ENCODE data around the gene IL17F. TPM values are rescaled to one million over a fixed set of nuclear protein-coding genes. Genes with fewer than 3 reads are reported as not detected.
A peak's percentile ranks its signal among the peaks of the same experiment; 100 is the strongest.

Gene IL17F
- total RNA-seq, 1 donor from 2014 or later, result not detected

DNA sequence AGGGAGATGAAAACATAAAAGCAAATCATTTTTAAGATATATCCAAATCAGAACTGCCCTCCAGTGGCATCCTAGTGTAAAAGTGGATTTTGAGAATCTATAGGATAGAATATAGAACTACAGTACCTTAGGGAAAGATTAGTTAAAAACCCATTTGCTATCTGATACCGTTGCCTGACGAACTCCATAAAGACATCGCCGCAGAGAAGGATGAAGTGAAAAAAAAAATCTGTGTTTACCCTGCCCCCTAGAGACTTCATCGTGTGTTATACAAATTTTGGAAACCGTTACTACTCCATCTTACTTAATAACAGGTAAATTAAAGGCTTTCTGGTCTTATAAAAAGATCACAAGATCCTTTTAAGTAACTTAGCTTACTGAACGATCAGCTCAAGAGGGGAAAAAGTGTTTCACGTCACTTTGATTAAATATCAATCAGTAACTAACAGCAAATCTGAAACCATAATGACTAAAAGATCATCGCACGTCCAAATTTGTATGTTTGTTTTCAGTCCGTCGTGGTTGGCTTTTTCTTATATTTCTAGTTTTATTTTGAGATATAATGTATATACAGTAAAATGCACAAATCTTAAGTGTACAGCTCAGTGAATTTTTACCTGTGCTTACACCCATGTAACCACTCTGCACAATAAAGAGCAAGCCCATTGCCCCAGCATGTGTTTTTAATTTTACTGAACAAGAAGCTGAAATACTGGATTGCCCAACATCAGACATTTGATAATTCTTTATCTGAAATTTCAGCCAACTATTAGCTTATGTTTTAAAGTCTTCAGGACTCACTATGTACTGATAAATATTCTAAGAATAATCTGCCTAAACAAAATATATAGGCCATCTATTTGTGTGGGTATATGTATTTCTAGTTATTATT lies 41.1 kb upstream of the IL17F start:
- no peaks in the 10 kb centered on the region for H3K27me3 ChIP-seq (ENCODE audit: low read depth)
- peaks cover 22% of the 10 kb centered on the region for H3K4me1 ChIP-seq
- TF ChIP-seq, protein P1, sequence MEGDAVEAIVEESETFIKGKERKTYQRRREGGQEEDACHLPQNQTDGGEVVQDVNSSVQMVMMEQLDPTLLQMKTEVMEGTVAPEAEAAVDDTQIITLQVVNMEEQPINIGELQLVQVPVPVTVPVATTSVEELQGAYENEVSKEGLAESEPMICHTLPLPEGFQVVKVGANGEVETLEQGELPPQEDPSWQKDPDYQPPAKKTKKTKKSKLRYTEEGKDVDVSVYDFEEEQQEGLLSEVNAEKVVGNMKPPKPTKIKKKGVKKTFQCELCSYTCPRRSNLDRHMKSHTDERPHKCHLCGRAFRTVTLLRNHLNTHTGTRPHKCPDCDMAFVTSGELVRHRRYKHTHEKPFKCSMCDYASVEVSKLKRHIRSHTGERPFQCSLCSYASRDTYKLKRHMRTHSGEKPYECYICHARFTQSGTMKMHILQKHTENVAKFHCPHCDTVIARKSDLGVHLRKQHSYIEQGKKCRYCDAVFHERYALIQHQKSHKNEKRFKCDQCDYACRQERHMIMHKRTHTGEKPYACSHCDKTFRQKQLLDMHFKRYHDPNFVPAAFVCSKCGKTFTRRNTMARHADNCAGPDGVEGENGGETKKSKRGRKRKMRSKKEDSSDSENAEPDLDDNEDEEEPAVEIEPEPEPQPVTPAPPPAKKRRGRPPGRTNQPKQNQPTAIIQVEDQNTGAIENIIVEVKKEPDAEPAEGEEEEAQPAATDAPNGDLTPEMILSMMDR (IDR thresholded peaks at IDR 0.05; ENCODE audit: borderline replicate concordance), result peak; percentile 20
- H3K36me3 ChIP-seq, result peaks cover 25% of the 10 kb centered on the region
- intact Hi-C loops (cut with micrococcal nuclease), result loop anchor here (5.0 to 10.0 kb wide), 2 partner anchors 117 to 379 kb away; no protein-coding TSS in a partner anchor
- no peak for DNase-seq
- H3K4me3 ChIP-seq, result peak overlapping the region; percentile 92
- H3K27ac ChIP-seq (replicated peaks), result peak overlapping the region; percentile 66
- H3K9me3 ChIP-seq (replicated peaks), result no peaks in the 10 kb centered on the region

DNA sequence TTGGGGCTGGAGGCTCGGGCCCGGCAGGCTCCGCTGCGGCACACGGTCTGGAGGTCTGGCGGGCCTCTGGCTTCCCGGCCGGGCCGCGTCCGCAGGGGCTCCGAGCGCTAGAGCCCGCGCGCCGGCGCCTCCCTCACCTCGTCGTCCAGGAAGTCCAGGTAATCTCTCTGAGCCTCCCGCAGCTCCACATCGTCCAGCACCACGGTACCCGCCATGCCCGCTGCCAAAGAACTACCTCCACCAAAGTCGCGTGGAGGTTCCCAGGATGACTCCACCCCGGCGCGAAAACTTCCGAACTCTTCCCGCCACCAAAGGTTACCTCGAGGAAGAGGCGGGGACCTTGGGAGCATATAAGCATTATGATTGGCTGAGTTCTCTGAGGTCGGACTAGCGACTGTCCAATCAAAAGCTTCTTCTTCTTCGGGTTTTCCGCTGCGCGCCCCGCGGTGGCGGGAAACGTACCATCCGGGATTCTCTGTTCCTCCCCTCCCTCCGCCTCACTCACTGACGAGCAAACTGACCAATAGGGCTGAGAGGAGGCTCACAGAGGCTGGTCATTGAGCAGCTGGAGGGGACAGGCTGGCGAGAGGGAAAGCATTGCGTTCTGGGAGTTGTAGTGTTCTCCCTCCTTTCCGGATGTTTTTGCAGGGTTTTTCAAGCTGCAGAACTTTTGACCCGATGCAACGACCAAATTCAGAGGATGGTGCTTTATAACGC lies 40.3 kb upstream of the IL17F start, which contains the start of gene MCM3:
Gene MCM3, minus strand, starts transcription at position 283 of the 717 bp plus-strand sequence. Its CDS starts 68 bp downstream, at position 215.
- peaks cover 33% of the 10 kb centered on the region for H3K36me3 ChIP-seq
- intact Hi-C loops (cut with micrococcal nuclease), result loop anchor here (5.0 to 10.0 kb wide), 2 partner anchors 118 to 380 kb away; no protein-coding TSS in a partner anchor
- peaks cover 22% of the 10 kb centered on the region for H3K4me1 ChIP-seq

DNA sequence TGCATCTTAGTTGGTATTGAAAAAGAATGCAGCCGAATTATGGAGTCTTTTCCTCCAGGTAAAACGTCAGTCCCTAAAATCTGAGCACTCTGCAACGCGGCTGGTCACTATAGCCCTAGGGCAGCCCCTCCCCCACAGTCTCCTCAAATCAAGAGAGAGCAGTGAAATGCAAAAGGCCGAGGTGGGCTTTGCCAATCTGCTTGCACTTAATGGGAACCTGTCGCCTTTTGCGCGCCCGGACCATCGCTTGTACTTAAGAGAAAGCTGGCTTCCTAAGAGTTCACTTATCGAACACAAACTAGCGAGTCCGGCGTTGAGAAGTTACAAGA lies 39.8 kb upstream of the IL17F start:
- H3K27ac ChIP-seq (replicated peaks), result peak overlapping the region; percentile 77
- intact Hi-C loops (cut with micrococcal nuclease), result loop anchor here (10.0 kb wide), 1 partner anchor 381 kb away; no protein-coding TSS in a partner anchor
- no peaks in the 10 kb centered on the region for H3K9me3 ChIP-seq (replicated peaks)
- H3K4me1 ChIP-seq, result peaks cover 22% of the 10 kb centered on the region
- TF ChIP-seq, protein P1 (IDR thresholded peaks at IDR 0.05; ENCODE audit: borderline replicate concordance), result no peak
- peak overlapping the region; percentile 92 for H3K4me3 ChIP-seq
- H3K27me3 ChIP-seq (ENCODE audit: low read depth), result no peaks in the 10 kb centered on the region
- peak; percentile 29 for DNase-seq
- peaks cover 38% of the 10 kb centered on the region for H3K36me3 ChIP-seq

More for the DNA sequence above, 40.3 kb upstream of the IL17F start, which contains the start of gene MCM3:
- H3K27me3 ChIP-seq (ENCODE audit: low read depth), result no peaks in the 10 kb centered on the region
- H3K9me3 ChIP-seq (replicated peaks), result no peaks in the 10 kb centered on the region
- TF ChIP-seq, protein P1 (IDR thresholded peaks at IDR 0.05; ENCODE audit: borderline replicate concordance), result peak; percentile 17
- peak; percentile 96 for DNase-seq
- H3K4me3 ChIP-seq, result peak within 1 kb of the TSS; percentile 92
- H3K27ac ChIP-seq (replicated peaks), result peak within 1 kb of the TSS; percentile 77

DNA sequence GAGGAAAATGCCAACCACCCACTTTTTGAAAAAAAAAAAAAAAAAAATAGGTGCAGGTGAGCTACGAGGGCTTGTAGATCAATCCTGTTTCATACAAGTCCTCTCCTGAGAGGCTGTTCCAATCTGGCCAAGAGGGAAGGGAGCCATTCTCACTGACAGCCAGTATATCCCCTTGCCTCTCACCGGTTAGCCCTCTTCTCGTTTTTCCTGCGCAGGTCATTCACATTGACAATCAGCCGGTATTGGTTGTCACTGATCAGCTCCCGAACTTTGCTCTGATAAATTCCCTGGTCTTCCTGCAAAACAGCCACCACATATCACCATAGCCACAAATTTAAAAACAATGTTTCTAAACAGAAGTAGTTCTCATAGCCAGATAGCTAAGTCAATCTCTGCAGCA lies 38.8 kb upstream of the IL17F start:
- Histone ChIP-seq H3K27ac (replicated peaks) (no peak overlapping the region), H3K4me1 (peaks cover 22% of the 10 kb centered on the region), H3K9me3 (replicated peaks) (no peaks in the 10 kb centered on the region), H3K36me3 (peaks cover 48% of the 10 kb centered on the region), H3K27me3 (ENCODE audit: low read depth) (no peaks in the 10 kb centered on the region), H3K4me3 (no peak overlapping the region)
- no peak for DNase-seq
- TF ChIP-seq, protein P1 (IDR thresholded peaks at IDR 0.05; ENCODE audit: borderline replicate concordance), result no peak
- intact Hi-C loops (cut with micrococcal nuclease), result loop anchor here (10.0 kb wide), 1 partner anchor 382 kb away; no protein-coding TSS in a partner anchor

DNA sequence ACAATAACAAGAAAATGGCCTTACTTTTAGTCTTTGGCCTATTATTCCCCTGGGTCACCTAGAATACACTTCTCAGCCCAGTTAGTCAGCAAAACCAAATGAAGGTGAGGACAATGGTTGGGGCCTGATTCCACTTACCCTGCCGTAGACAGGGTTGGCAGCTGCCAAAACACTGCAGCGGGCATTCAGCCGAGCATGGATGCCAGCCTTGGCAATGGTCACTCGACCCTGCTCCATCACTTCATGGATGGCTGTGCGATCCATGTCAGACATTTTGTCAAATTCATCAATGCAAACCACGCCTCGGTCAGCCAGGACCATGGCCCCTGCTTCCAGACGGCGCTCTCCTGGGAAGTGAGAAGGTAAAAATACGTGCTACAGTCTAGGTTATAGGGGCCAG lies 31.8 kb upstream of the IL17F start:
- H3K36me3 ChIP-seq, result peaks cover 92% of the 10 kb centered on the region
- no peak for DNase-seq
- H3K4me1 ChIP-seq, result no peaks in the 10 kb centered on the region
- no peak overlapping the region for H3K27ac ChIP-seq (replicated peaks)
- H3K9me3 ChIP-seq (replicated peaks), result no peaks in the 10 kb centered on the region
- TF ChIP-seq, protein P1 (IDR thresholded peaks at IDR 0.05; ENCODE audit: borderline replicate concordance), result no peak
- intact Hi-C loops (cut with micrococcal nuclease), result no loop called here
- no peaks in the 10 kb centered on the region for H3K27me3 ChIP-seq (ENCODE audit: low read depth)
- no peak overlapping the region for H3K4me3 ChIP-seq
